DND-41 (cell line): ENCODE data around the gene MSMB.

ENCODE experiments used
- ATAC-seq: fragments of 200-7000 bp; cut with Tn5 transposase; 3 replicates; pipeline ENCODE4 v1.9.1; 2021; ENCODE audit warnings: low read depth; ENCODE audit not compliant: insufficient read depth
- DNase-seq: peaks from one replicate; pipeline ENCODE4 v3.0.0-alpha.2; 2020
- H2AFZ ChIP-seq: 2 replicates; pipeline ENCODE4 v1.6.0; 2012; ENCODE audit warnings: low read depth, low read length
- H3K27ac ChIP-seq: 2 replicates; pipeline ENCODE4 v1.5.1; 2012; ENCODE audit warnings: low read length, inconsistent platforms
- H3K27me3 ChIP-seq: fragments of 200-600 bp; sonication (generic); 2 replicates; pipeline ENCODE4 v1.6.0; 2012; ENCODE audit warnings: low read length, mild to moderate bottlenecking, inconsistent platforms; ENCODE audit not compliant: insufficient read depth, poor library complexity
- H3K36me3 ChIP-seq: 2 replicates; pipeline ENCODE4 v1.5.1; 2012; ENCODE audit warnings: low read length, inconsistent platforms; ENCODE audit not compliant: insufficient read depth
- H3K4me1 ChIP-seq: 2 replicates; pipeline ENCODE4 v1.5.1; 2012; ENCODE audit warnings: mild to moderate bottlenecking, low read length; ENCODE audit not compliant: insufficient read depth
- H3K4me2 ChIP-seq: 2 replicates; pipeline ENCODE4 v1.6.0; 2012; ENCODE audit warnings: mild to moderate bottlenecking, moderate library complexity, low read length, inconsistent platforms; ENCODE audit not compliant: insufficient read depth
- H3K4me3 ChIP-seq, 2 experiments: fragments of 200-600 bp in 1 of 2; shearing (Covaris generic) in 1 of 2; 2 replicates each; pipeline ENCODE4 v1.5.1; 2012 to 2016; ENCODE audit warnings: inconsistent platforms in 2 of 2, low read length in 2 of 2, mild to moderate bottlenecking in 2 of 2, low read depth in 1 of 2, moderate library complexity in 1 of 2
- H3K79me2 ChIP-seq: 2 replicates; pipeline ENCODE4 v1.6.0; 2012; ENCODE audit warnings: low read length, inconsistent platforms; ENCODE audit not compliant: insufficient read depth
- H3K9ac ChIP-seq: 2 replicates; pipeline ENCODE4 v1.6.0; 2012; ENCODE audit warnings: low read depth, mild to moderate bottlenecking, inconsistent platforms, low read length, moderate library complexity
- H3K9me3 ChIP-seq: 2 replicates; pipeline ENCODE4 v1.5.1; 2012; ENCODE audit warnings: low read length, moderate library complexity, mild to moderate bottlenecking, inconsistent platforms; ENCODE audit not compliant: insufficient read depth, severe bottlenecking
- H4K20me1 ChIP-seq: 2 replicates; pipeline ENCODE4 v1.6.0; 2012; ENCODE audit warnings: low read length; ENCODE audit not compliant: insufficient read depth
- CTCF ChIP-seq: IDR thresholded peaks from 2 replicates; pipeline ENCODE4 v1.5.1; 2012; ENCODE audit warnings: borderline replicate concordance, low read length, moderate library complexity, mild to moderate bottlenecking; ENCODE audit not compliant: poor library complexity, severe bottlenecking; ENCODE audit errors: extremely low read depth
- EZH2 ChIP-seq: IDR thresholded peaks from 3 replicates; pipeline ENCODE4 v1.6.1; 2012; ENCODE audit warnings: borderline replicate concordance, low read depth, mild to moderate bottlenecking, moderate library complexity, low read length, inconsistent platforms; ENCODE audit not compliant: severe bottlenecking

MSMB gene

GRCh38 chr10:46037107-46037825, 8.8 kb downstream of the MSMB start:
- Histone ChIP-seq H3K4me3 (no peak overlapping the region), H3K4me2 (no peak overlapping the region), H3K27me3 (no peaks in the 10 kb centered on the region), H3K36me3 (no peaks in the 10 kb centered on the region), H3K4me1 (peaks cover 5% of the 10 kb centered on the region), H4K20me1 (no peaks in the 10 kb centered on the region), H3K27ac (no peak overlapping the region), H3K9ac (no peak overlapping the region), H3K79me2 (no peaks in the 10 kb centered on the region), H3K9me3 (no peaks in the 10 kb centered on the region), H2AFZ (no peak overlapping the region)
- DNase-seq (no peak), ATAC-seq (no peak)
- no peak for TF ChIP-seq CTCF
- TF ChIP-seq EZH2 = no peak

GRCh38 chr10:46035923-46036849, 9.9 kb downstream of the MSMB start:
- Histone ChIP-seq H4K20me1 (no peaks in the 10 kb centered on the region), H3K36me3 (no peaks in the 10 kb centered on the region), H3K9me3 (no peaks in the 10 kb centered on the region), H3K9ac (no peak overlapping the region), H3K79me2 (no peaks in the 10 kb centered on the region), H3K4me1 (peaks cover 7% of the 10 kb centered on the region), H3K27me3 (no peaks in the 10 kb centered on the region), H3K27ac (no peak overlapping the region), H3K4me3 (no peak overlapping the region), H2AFZ (0 out of 2 replicates have a peak overlapping the region, but pooled peaks have one; percentile 9), H3K4me2 (no peak overlapping the region)
- DNase-seq (no peak), ATAC-seq (no peak)
- TF ChIP-seq EZH2 (no peak), CTCF (peak; percentile 20)

GRCh38 chr10:46033602-46034011, 12.5 kb downstream of the MSMB start:
- no peak for DNase-seq
- peaks cover 25% of the 10 kb centered on the region for H3K4me1 ChIP-seq
- no peak for ATAC-seq
- no peaks in the 10 kb centered on the region for H3K36me3 ChIP-seq
- no peak for TF ChIP-seq EZH2
- TF ChIP-seq CTCF = no peak
- no peak overlapping the region; the same call in 1 of the 2 replicates for H3K27ac ChIP-seq
- peak overlapping the region; percentile 42; the same call in 1 of the 2 replicates for H2AFZ ChIP-seq
- H4K20me1 ChIP-seq = peaks cover 11% of the 10 kb centered on the region; the same call in 1 of the 2 replicates
- H3K9me3 ChIP-seq = no peaks in the 10 kb centered on the region
- H3K9ac ChIP-seq = no peak overlapping the region
- peaks cover 18% of the 10 kb centered on the region for H3K79me2 ChIP-seq
- no peak overlapping the region for H3K4me3 ChIP-seq
- no peaks in the 10 kb centered on the region for H3K27me3 ChIP-seq
- H3K4me2 ChIP-seq = no peak overlapping the region
